ENCODE measurements around the gene ID2.
A peak's percentile ranks its signal among the peaks of the same experiment; 100 is the strongest.

Gene ID2

DNA sequence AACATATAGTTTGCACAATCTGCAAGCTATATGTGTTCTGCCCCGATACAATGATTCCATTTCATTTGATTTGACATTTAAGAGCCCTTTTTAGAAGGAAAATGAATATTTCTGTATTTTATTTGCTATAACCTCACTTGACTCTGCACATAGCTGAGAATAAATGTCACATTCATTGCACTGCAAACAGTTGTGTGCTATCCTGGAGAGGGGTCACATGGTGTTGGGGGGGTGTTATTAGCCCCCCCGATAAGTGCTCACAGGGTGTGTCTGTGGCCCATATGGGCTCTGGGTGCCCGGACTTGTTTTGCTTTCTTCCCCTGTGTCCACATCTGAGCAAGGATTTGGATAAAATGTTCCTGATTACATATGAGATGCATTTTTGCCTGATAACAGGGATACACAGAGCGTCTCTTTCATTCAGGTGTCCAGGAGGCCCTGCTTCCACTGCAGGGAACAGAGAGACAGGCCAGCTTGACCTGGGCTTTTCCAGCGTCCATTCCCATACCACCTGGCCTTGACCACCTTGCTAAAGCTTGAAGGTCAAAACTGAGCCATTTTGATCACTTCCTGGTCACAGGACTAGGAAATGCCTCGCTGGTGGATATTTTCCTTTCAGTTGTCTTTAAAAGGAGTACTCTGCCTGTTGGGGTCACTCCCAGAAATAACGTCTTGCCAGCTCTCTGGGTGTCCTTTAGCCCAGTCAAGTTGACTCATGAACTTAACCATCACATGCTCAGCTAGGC is 38.4 kb upstream of the ID2 start:
- Histone ChIP-seq H3K4me3 (ENCODE audit: severe bottlenecking) (no peak overlapping the region), H3K36me3 (ENCODE audit: low read depth) (no peaks in the 10 kb centered on the region), H3K9me3 (ENCODE audit: severe bottlenecking) (no peaks in the 10 kb centered on the region), H3K27ac (ENCODE audit: poor library complexity, severe bottlenecking) (no peak overlapping the region), H3K27me3 (ENCODE audit: insufficient read depth, poor library complexity, severe bottlenecking) (no peaks in the 10 kb centered on the region), H3K4me1 (ENCODE audit: insufficient read depth, poor library complexity, severe bottlenecking) (no peaks in the 10 kb centered on the region)
- no peak for ATAC-seq (ENCODE audit: low read depth)
- no peak for DNase-seq (ENCODE audit: low spot score)
- TF ChIP-seq, protein P1, sequence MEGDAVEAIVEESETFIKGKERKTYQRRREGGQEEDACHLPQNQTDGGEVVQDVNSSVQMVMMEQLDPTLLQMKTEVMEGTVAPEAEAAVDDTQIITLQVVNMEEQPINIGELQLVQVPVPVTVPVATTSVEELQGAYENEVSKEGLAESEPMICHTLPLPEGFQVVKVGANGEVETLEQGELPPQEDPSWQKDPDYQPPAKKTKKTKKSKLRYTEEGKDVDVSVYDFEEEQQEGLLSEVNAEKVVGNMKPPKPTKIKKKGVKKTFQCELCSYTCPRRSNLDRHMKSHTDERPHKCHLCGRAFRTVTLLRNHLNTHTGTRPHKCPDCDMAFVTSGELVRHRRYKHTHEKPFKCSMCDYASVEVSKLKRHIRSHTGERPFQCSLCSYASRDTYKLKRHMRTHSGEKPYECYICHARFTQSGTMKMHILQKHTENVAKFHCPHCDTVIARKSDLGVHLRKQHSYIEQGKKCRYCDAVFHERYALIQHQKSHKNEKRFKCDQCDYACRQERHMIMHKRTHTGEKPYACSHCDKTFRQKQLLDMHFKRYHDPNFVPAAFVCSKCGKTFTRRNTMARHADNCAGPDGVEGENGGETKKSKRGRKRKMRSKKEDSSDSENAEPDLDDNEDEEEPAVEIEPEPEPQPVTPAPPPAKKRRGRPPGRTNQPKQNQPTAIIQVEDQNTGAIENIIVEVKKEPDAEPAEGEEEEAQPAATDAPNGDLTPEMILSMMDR (IDR thresholded peaks at IDR 0.05; ENCODE audit: poor library complexity, severe bottlenecking): no peak

DNA sequence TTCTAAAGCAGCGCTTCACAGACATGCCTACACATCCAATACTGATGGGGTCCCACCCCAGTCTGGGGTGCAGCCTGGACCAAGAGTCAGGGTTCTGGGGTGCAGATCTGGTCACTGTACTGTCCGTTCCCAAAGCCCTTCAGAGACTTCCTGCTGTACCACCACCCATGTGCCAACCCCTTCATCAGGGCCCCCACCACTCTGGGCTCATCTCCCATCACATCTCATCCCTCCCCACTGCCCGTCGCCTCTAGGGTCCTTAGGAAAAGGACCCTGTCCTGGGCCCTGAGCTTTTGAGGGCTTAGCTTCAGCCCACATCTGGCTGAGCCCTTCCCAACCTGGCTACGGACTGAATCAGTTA is 37.9 kb upstream of the ID2 start:
- TF ChIP-seq, protein P1 (IDR thresholded peaks at IDR 0.05; ENCODE audit: poor library complexity, severe bottlenecking): no peak
- ATAC-seq (ENCODE audit: low read depth) (no peak), DNase-seq (ENCODE audit: low spot score) (peak; percentile 16)
- no peak overlapping the region for H3K27ac ChIP-seq (ENCODE audit: poor library complexity, severe bottlenecking)
- H3K4me1 ChIP-seq (ENCODE audit: insufficient read depth, poor library complexity, severe bottlenecking): no peaks in the 10 kb centered on the region
- no peaks in the 10 kb centered on the region for H3K27me3 ChIP-seq (ENCODE audit: insufficient read depth, poor library complexity, severe bottlenecking)
- H3K9me3 ChIP-seq (ENCODE audit: severe bottlenecking): no peaks in the 10 kb centered on the region
- H3K36me3 ChIP-seq (ENCODE audit: low read depth): no peaks in the 10 kb centered on the region
- no peak overlapping the region for H3K4me3 ChIP-seq (ENCODE audit: severe bottlenecking)

DNA sequence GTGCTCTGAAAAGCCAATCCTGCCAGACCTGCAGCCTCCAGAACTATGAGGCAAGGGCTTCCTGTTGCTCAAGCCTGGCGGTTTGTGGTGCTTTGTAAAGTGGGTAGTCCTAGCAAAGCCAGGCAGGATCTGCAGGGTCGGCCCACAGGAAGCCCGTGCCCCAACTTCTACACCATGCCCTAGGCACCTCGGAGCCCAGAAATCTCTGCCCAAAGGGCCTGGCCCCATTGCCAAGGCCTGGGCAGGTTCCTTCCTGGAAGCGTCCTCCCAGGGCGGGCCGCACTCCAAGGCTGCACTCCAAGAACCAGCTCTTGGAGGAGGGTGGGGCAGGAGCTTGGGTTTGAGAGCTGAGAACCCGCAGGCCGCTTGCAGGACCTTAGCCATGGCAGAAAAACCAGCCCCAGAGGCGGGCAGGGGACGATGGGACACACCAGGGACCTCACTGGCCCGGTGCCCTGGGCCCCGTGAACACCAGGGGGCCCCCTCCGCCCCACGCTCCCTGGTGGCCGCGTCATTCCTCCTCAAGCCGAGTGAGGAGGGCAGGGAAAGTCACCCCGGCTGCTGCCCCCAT is 37.2 kb upstream of the ID2 start:
- Histone ChIP-seq H3K4me1 (ENCODE audit: insufficient read depth, poor library complexity, severe bottlenecking) (no peaks in the 10 kb centered on the region), H3K4me3 (ENCODE audit: severe bottlenecking) (no peak overlapping the region), H3K27ac (ENCODE audit: poor library complexity, severe bottlenecking) (no peak overlapping the region), H3K9me3 (ENCODE audit: severe bottlenecking) (no peaks in the 10 kb centered on the region), H3K36me3 (ENCODE audit: low read depth) (no peaks in the 10 kb centered on the region), H3K27me3 (ENCODE audit: insufficient read depth, poor library complexity, severe bottlenecking) (no peaks in the 10 kb centered on the region)
- no peak for ATAC-seq (ENCODE audit: low read depth)
- DNase-seq (ENCODE audit: low spot score): no peak
- TF ChIP-seq, protein P1 (IDR thresholded peaks at IDR 0.05; ENCODE audit: poor library complexity, severe bottlenecking): no peak

DNA sequence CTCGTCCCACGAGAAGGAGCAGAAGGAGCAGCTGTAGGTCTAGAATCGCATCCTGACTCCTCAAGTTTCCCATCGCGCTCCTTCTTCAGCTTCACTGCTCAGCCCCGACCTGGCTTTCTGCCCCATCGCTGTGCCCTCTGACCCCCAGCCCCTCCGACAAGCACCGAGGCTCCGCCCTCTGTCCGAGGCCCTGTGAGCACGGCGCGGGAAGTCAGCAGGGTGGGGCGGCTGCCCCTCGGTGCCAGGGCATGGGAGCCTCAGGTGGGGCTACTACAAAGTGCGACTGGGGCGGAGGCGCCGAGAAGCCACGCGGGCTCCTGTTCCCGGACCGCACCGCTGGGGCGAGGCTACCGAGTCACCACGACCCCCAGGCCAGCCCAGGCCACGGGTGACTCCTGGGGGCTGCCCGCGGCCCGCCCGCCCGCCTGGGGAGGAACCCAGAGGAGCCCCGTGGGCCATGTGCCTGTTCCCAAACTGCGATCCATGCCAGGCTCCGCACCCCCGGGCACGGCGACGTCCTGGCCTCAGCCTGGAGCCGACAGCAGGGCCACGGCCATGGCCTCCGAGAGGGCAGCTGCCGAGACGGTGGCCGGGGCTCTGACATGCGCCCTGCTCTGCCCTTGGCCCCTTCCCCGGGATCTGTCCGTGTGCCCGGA is 36.6 kb upstream of the ID2 start:
- no peak for ATAC-seq (ENCODE audit: low read depth)
- no peaks in the 10 kb centered on the region for H3K9me3 ChIP-seq (ENCODE audit: severe bottlenecking)
- H3K4me1 ChIP-seq (ENCODE audit: insufficient read depth, poor library complexity, severe bottlenecking): no peaks in the 10 kb centered on the region
- H3K27me3 ChIP-seq (ENCODE audit: insufficient read depth, poor library complexity, severe bottlenecking): no peaks in the 10 kb centered on the region
- no peak overlapping the region for H3K27ac ChIP-seq (ENCODE audit: poor library complexity, severe bottlenecking)
- peak; percentile 38 for DNase-seq (ENCODE audit: low spot score)
- no peaks in the 10 kb centered on the region for H3K36me3 ChIP-seq (ENCODE audit: low read depth)
- H3K4me3 ChIP-seq (ENCODE audit: severe bottlenecking): no peak overlapping the region
- TF ChIP-seq, protein P1 (IDR thresholded peaks at IDR 0.05; ENCODE audit: poor library complexity, severe bottlenecking): no peak

Measured in RWPE2 (cell line).